AG04450 (cell line): ENCODE results near the gene COL21A1. TPM values are rescaled to one million over a fixed set of nuclear protein-coding genes. Genes with fewer than 3 reads are reported as not detected.
A peak's percentile ranks its signal among the peaks of the same experiment; 100 is the strongest.

Experiments used
- CTCF ChIA-PET: fragments of 300-600, 350-600 bp; formaldehyde crosslinking; extraction: SDS; loops from one replicate; lab custom pipeline; 2022; ENCODE audit warnings: antibody characterized with exemption, inconsistent platforms; lab: Charles Lee
- POLR2A ChIA-PET: fragments of 350-600 bp; formaldehyde crosslinking; extraction: SDS; loops from one replicate; lab custom pipeline; 2021; ENCODE audit warnings: antibody characterized with exemption, inconsistent platforms; lab: Yijun Ruan, JAX
- DNase-seq: peaks from one replicate; pipeline ENCODE4 v3.0.0-alpha.2; 2011; ENCODE audit warnings: low read depth, low spot score
- H3K27ac ChIP-seq: one replicate; pipeline ENCODE4 v1.5.1; 2012; ENCODE audit warnings: low read depth, low read length, control low read depth
- H3K27me3 ChIP-seq: one replicate; pipeline ENCODE4 v1.6.0; 2012; ENCODE audit warnings: low read length; ENCODE audit not compliant: control insufficient read depth, insufficient read depth
- H3K4me3 ChIP-seq: 2 replicates; pipeline ENCODE4 v1.5.1; 2011; ENCODE audit warnings: mild to moderate bottlenecking, low read depth, low read length, control low read depth
- H3K9me3 ChIP-seq: 2 replicates; pipeline ENCODE4 v1.5.1; 2012; ENCODE audit warnings: low read length; ENCODE audit not compliant: control insufficient read depth, insufficient read depth
- CTCF ChIP-seq: IDR thresholded peaks from 2 replicates; pipeline ENCODE4 v1.5.1; 2011; ENCODE audit warnings: low read depth, low read length, control low read depth, inconsistent platforms
- polyA plus RNA-seq: library from polyadenylated mRNA; depleted of rRNA; stranded (reverse); fragments of >200 nt; gene quantifications from 2 replicates; pipeline ENCODE4 v1.2.3, GENCODE V29; 2011

Gene COL21A1
- polyA plus RNA-seq, 1 experiment: 0.40 TPM

GRCh38 chr6:56259234-56260077 is 12.1 kb upstream of the COL21A1 start:
- H3K27me3 ChIP-seq: no peaks in the 10 kb centered on the region
- H3K4me3 ChIP-seq: no peak overlapping the region
- H3K9me3 ChIP-seq: no peaks in the 10 kb centered on the region
- ChIA-PET POLR2A (interaction anchor here (0.7 kb wide), 1 partner anchor 467 kb away, joined by 9 read pairs; no protein-coding TSS in a partner anchor), CTCF (interaction anchor here (0.6 to 1.6 kb wide), 2 partner anchors 33 to 472 kb away, joined by 3 to 4 read pairs; no protein-coding TSS in a partner anchor)
- TF ChIP-seq CTCF: no peak
- no peak for DNase-seq
- H3K27ac ChIP-seq: no peak overlapping the region

- Histone ChIP-seq H3K27me3 (no peaks in the 10 kb centered on the region), H3K4me3 (no peak overlapping the region), H3K9me3 (no peaks in the 10 kb centered on the region), H3K27ac (no peak overlapping the region)
- TF ChIP-seq CTCF: no peak
- ChIA-PET CTCF (no interaction called here), POLR2A (no interaction called here)
- no peak for DNase-seq
Measured at GRCh38 chr6:56255349-56255748, 8.0 kb upstream of the COL21A1 start.

GRCh38 chr6:56250266-56250665 is 2.9 kb upstream of the COL21A1 start:
- H3K9me3 ChIP-seq: no peaks in the 10 kb centered on the region
- DNase-seq: no peak
- POLR2A ChIA-PET: no interaction called here
- H3K27me3 ChIP-seq: peaks cover 7% of the 10 kb centered on the region
- no peak overlapping the region for H3K4me3 ChIP-seq
- no peak overlapping the region for H3K27ac ChIP-seq
- CTCF ChIA-PET: no interaction called here
- TF ChIP-seq CTCF: no peak

GRCh38 chr6:56247654-56248122 is 308 bp upstream of the COL21A1 start:
- TF ChIP-seq CTCF: no peak
- CTCF ChIA-PET: interaction anchor here (1.1 kb wide), 1 partner anchor 971 kb away, joined by 3 read pairs; no protein-coding TSS in a partner anchor
- no peak for DNase-seq
- H3K9me3 ChIP-seq: no peaks in the 10 kb centered on the region
- no peak overlapping the region for H3K27ac ChIP-seq
- H3K4me3 ChIP-seq: peak overlapping the region; percentile 49
- POLR2A ChIA-PET: no interaction called here
- H3K27me3 ChIP-seq: peaks cover 7% of the 10 kb centered on the region

GRCh38 chr6:56246541-56246880 is 869 bp downstream of the COL21A1 start:
- Histone ChIP-seq H3K9me3 (no peaks in the 10 kb centered on the region), H3K4me3 (no peak overlapping the region), H3K27ac (no peak overlapping the region), H3K27me3 (peaks cover 7% of the 10 kb centered on the region)
- no peak for TF ChIP-seq CTCF
- ChIA-PET POLR2A (no interaction called here), CTCF (interaction anchor here (1.1 kb wide), 1 partner anchor 970 kb away, joined by 3 read pairs; no protein-coding TSS in a partner anchor)
- no peak for DNase-seq
